Gastrocnemius medialis (tissue), 4 donors: ENCODE data around the gene DENND5B.

Source experiments
- CTCF ChIP-seq, 5 experiments: fragments of 450-650 bp in 3 of 5; fragments of 200-600 bp in 2 of 5; sonication (generic) in 2 of 5; IDR thresholded peaks in 4 of 5; conservative IDR thresholded peaks in 1 of 5; 1 replicate in 4 of 5; 2 replicates in 1 of 5; pipeline ENCODE4 v1.5.1; 2016 to 2019; ENCODE audit warnings: antibody characterized with exemption in 5 of 5, mild to moderate bottlenecking in 3 of 5, moderate library complexity in 3 of 5
- POLR2A ChIP-seq, 2 donors: fragments of 450-650 bp; IDR thresholded peaks; one replicate each; pipeline ENCODE4 v1.6.1; 2017; ENCODE audit warnings: antibody characterized with exemption in 2 of 2, mild to moderate bottlenecking in 2 of 2, moderate library complexity in 2 of 2

GRCh38 chr12:31516702-31517101 is 74.2 kb downstream of the DENND5B start:
- TF ChIP-seq POLR2A (IDR thresholded peaks at IDR 0.05) = no peak
- no peak for TF ChIP-seq CTCF (IDR thresholded peaks at IDR 0.05 in 4 of 5, conservative IDR thresholded peaks at IDR 0.05 in 1 of 5)
